ENCODE data around the gene DPPA3.

DNA sequence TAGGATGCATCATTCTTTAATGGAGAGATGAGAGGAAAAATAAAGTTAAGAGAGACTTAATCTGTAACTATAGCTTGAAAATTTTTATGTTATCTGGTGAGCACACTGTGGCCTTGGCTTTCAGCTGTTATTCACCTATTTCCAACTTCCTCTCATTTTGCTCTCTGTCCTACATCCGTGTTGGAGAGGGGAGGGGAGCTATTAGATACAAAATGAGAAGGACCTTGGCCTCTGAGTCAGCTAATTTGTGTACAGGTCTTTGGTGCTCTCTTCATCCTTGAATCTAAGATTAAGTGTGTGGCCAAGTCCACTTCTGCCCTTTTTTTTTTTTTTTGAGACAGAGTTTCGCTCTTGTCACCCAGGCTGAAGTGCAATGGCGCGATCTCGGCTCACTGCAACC, 44.6 kb upstream of the DPPA3 start:
- TF ChIP-seq, protein P1, sequence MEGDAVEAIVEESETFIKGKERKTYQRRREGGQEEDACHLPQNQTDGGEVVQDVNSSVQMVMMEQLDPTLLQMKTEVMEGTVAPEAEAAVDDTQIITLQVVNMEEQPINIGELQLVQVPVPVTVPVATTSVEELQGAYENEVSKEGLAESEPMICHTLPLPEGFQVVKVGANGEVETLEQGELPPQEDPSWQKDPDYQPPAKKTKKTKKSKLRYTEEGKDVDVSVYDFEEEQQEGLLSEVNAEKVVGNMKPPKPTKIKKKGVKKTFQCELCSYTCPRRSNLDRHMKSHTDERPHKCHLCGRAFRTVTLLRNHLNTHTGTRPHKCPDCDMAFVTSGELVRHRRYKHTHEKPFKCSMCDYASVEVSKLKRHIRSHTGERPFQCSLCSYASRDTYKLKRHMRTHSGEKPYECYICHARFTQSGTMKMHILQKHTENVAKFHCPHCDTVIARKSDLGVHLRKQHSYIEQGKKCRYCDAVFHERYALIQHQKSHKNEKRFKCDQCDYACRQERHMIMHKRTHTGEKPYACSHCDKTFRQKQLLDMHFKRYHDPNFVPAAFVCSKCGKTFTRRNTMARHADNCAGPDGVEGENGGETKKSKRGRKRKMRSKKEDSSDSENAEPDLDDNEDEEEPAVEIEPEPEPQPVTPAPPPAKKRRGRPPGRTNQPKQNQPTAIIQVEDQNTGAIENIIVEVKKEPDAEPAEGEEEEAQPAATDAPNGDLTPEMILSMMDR (IDR thresholded peaks at IDR 0.05), result no peak
- no peak for TF ChIP-seq ZFX (IDR thresholded peaks at IDR 0.05; ENCODE audit: borderline replicate concordance)
